Activated CD8-positive, alpha-beta memory T cell treated with anti-CD3 and anti-CD28 coated beads for 4 hours (primary cell): ENCODE results near the gene RASEF.

ENCODE experiments used
- DNase-seq, 2 donors: peaks; one replicate each; pipeline ENCODE4 v3.0.0-alpha.2; 2020; ENCODE audit warnings: low read depth in 2 of 2

RASEF gene

DNA sequence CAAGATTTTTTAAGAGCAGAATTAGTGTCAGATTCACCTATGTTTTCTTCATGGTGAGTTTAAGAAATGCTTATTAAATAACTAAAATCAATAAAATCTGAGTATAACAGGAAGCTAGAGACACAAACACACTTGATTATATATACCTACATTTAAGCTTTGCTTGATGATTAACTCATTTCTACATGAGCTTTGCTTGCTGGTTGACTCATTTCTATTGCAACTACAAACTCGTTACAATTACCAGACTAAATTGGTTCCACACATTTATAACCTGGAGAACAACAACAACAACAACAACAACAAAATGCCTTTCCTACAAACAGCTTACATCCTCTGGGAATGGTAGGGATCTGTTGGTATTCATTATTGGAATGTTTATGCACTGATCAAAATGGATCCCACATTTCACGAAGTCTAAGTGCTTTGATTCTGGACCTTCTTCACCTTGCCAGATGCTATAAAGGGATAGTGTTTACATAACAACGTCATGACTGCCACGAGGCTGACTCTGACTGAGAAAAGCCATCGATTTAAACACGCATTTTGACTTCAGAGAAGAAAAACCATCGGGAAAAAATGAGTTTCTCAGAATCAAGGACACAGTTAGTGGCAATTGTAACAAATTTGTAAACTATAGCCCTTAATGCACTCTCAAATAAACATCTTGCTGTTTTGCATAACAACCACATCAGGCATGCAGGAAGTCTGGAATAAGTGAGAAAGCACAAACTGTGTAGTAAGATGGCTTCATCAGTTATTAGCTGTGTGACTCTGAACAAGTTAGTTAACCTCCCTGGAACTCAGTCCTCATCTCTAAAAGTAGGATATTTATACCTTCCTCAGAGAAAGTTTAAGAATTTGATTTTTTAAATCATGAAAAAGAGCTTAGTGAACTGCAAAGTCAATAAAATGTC lies 49.8 kb downstream of the RASEF start:
- no peak for DNase-seq

DNA sequence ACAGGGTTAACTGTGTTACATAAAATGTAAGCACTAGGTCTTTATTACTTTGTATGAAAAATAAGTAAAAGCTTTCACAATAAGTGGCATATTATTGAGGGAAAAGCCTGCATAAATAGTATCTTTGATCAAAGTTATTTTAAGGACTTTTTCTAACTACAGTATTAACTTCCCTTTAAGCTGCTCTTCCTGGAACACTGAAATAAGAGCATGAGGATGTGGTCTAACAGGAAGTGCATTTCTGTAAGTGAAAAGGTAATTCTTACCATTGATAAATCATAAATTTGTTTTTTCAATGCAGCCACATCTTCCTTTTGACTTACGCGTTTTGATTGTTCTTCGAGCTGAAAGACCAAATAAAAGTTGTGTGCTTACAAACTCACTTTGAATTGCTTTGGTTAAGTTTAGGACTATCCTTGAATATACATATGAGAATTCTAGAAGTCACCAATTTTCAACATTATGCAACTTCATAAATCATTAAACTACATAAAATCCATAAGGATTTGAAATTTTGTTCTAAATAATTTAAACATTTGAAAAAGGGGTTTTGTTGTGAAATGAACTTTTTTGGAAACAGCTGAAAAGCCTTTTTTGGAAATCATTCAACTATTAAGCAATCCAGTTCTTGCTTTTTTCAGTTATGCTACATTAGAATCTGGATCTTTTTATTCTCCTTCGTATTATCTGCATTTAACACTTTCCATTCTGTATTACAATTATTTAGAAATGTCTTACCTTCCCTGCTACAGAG lies 50.6 kb downstream of the RASEF start:
- no peak for DNase-seq

DNA sequence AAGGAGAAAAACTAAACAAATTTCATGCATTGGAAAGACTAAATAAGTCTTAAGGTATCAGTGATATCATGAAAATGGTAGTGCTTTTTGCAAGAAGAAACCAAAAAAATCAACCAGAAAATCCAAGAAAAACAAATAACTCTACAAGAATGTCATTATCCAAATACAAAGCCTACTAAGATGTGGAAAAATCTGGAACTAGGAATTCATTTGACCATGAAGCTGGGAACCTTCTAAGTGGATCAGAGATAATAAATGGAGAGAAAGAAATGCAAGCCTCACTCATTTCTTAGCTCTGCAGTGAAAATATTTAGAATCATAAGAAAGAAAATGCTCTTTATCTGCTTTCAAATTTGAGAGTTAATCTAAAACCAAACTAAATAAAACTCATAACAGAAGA lies 51.3 kb downstream of the RASEF start:
- DNase-seq = no peak

DNA sequence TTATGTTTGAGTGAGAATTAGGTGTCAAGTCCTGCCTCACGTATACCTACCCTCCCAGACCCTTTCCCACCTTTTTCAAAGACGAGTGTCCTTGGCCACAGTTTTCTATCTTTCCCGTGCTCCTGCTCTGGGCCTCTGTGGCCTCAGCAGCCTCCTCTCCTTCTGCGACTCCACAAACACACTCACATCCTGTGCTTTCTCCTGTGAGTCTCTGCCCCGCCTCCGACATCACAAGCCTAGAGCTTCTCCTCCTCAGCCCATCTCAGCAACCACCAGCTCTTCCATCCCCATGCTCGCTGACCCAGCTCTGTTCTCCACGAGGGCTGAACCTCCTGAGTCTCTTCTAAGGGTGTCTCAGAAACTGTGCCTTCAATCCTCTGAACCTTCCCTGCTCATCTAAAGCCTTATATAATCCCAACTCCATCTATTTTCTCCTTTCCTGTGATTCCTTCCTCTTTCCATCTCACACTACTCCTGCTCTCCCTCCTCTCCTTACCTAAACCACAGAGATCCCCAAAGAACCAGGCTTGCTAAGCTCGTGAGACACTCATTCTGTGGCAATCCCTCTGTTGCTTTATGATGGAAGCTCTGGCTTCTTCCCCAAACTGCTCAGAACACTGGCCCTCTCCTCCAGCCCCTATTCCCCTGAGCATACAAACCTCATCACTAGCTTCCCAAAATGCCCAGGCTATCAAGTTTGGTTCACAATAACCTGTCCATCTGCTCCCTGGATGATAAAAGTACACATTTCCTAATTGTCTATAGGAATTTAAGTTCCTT lies 55.2 kb downstream of the RASEF start:
- DNase-seq = no peak

DNA sequence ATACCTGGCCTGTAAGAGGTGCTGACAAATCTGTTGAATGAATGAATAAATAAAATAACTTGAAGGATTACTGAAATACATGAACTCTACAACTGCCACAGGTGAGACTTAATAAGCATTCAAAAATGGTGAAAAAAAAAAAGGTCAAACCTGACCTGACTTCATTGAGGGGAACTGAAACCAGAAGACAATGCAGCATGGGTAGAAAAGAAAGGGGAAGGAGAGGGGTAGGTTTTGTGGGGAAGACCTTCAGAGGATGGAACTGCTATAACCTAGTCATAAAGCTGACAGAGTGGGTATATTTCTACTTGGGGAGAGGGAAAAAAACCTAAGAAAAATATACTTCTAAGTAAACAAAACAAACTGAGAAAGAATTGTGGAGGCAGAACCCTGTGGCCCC lies 56.6 kb downstream of the RASEF start:
- DNase-seq = no peak

DNA sequence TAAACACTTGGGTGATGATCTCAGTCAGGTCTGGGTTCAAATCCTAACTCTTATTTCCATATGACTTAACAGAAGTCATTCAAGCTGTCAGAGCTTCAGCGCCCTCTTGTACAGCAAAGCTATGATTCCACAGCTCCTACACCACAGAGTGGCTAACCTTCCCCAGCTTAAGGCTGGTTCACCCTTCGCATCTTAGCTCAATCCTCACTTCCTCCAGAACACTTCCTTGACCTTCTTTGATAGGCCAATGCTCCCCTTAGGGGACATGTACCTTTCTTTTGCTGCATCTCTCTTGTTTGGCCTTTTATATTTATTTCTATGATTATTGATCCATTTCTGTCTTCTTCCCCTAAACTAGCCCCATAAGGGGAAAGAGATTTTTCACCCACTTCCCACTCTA lies 57.0 kb downstream of the RASEF start:
- DNase-seq = no peak

DNA sequence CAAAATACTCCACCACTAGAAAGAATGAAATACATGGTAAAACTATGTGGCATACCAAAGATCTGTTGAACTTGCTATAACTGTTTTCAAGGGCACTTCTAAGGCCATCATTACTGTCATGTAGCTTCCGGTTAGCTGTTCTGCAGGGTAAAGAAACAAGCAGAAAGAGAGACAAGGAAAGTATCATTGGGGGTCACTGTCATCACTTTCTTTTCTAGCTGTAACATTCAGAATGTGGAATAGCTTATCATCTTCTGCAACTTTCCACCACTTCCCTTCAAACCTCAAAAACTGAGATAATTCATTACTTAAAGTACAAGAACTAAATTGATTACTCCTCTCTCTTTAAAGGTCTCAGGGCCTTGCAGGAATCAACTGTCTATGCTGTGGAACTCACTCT lies 57.6 kb downstream of the RASEF start:
- no peak for DNase-seq

DNA sequence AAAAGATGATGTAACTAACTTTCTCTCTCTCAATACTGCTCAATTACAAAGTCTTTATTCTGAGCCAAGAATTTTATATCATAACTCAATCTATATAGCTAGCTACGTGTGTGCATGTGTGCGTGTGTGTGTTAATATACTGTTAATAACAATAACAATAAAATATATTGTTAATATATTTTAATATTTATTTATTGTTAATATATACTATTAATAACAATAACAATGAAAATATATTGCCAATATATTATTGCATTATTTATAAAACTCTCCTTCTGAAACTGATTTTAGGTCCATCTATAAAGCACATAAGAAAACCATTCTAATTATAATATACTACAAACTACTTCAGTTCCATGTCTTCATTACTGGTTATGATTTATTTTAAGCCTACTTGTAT lies 60.6 kb downstream of the RASEF start:
- no peak for DNase-seq

DNA sequence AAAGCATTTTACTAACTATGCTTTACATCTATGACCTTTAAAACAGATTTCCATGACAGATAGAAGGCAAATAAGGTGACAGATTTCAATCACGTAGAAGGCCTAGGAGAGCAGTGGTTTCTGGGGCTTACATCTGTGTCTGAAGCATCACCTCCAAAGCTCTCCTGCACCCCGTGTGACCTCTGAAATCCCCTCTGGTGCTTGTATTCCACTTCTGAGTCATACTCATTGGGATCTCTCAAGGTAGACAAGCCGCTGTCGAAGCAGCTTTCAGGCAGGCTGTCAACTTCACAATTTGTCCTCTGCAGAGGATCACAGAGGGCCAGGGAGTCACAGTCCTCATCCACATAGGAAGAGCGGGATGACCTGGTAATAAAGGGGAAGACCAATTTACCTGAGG lies 62.2 kb downstream of the RASEF start:
- DNase-seq = no peak

DNA sequence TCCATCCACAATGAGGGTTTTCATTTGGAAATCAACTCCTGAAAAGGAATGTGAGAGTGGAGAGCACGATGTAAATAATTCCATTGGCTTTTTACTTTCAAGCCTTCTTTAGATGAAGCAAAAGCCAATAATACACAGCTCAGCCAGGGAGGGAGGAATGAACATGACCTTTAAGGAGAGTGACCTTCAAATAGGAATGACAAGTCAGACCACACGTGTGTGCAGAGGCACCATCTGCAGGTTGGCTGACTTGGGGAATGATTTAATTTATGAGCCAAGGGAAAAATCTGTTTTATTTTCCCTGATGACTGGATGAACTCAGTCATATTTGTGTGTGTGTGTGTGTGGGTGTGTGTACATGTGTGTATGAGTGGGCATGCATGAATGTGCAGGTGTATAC lies 64.5 kb downstream of the RASEF start:
- DNase-seq = no peak

DNA sequence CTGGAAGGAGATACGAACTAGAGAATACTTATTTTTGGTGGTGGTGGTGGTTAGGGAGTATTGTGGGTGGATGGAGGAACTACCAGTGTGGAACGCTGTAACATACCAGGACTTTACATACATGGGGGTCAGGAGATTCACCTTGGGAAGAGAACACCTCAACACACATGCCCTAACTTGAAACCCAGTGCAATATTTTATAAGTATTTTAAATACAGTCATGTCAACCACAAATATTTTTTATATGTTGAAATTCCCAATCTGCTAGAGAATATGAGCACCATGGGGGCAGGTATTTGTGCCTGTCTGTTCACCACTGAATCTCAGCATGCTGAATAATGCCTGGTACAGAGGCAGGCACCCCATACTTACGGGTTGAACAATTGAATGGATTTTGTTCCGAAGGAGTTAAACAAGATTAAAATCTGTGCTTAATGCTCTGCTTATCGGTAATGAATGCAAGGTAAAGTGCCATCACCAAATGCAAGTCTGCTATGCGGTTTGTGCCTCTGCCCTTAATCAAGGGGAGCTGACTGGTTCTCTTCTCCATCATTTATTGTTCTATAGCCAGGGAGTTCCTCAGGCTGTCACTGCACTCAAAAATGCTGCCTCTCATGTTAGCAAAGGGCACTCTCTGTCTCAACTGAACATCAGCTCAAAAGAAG lies 65.3 kb downstream of the RASEF start:
- DNase-seq = no peak

DNA sequence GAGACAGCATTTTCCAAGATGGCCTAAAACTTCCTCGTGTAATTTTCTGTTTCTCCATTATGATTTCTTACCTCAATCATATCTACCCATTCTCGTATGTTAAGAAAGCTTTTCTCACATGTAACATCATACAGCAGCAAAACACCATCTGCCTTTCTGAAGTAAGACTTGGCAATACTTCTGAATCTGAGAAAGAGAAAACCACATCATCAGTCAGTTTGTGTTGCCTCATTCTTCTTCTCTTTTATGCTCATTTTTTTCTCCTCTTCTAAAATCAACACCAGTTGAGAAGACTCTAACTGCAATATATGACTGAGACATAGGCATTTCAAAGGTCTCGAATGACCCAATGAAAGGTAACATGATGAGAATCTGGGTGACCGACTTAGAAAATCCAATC lies 66.0 kb downstream of the RASEF start:
- no peak for DNase-seq

DNA sequence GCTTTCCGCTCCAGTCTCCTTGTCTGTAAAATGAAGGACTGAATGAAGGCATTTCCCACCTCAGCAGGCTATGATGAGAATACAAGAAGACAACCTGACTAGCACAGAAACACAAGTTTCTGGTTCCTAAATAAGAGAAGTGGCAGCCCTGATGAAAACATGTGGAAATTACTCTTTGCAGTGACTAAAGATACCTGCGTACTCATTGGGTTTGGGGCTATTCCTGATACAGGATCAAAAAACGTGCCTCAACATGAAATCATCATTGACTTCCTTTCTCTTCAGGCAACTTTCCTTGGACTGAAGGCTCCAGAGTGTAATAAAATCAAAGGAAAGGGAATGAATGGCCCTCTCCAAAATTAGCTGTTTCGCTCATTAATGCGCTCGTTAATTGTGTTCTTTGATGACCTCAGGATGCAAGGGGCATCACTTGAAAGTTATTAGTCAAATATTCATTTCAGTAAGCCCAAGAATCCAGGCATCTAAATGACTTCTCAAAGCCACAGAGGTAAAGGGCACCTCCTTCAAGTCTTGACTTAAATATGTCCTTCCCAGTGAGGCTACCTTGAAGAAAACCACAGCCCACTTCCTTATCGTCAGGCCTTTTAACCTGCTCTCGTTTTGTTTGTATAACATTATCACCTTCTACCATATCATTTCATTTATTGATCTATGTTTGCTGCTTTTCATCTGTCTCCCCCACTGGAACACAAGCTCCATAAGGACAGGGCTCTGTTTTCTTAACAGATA lies 68.9 kb downstream of the RASEF start:
- DNase-seq = no peak

DNA sequence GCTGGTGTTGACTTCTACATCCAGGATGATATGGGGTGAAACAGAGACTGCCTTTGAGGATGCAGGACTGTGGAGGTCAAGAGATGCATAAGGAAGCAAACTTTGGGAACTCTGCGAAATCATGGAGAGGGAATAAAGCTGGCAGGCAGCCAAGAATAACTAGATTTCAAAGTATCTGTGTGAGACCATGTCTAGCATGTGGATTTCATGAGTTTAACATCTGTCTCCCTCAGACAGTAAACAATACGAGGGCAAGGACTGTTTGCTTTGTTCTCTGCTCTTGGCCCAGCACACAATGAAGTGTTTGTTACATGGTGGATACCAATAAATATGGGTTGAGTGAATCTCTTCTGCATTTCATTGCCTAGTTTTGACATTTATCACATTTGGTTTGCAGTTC lies 71.3 kb downstream of the RASEF start:
- DNase-seq = no peak

DNA sequence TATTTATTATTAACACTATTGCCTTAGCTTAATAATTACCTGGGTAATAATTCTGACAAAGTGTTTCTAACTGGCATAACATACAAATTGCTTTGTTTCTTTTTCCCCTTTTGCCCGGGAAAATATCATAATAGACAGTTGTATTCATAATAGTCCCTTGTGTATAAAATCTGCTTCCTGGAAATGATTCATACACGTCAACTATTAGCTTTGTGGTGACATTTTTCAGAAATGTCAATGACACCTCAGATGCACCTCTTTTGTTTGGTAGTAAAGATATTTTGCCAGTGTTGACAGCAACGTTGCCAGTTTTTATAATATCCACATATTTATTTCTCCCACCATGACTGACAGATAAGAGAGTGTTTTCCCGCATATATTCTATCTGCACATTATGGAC lies 73.0 kb downstream of the RASEF start:
- no peak for DNase-seq

DNA sequence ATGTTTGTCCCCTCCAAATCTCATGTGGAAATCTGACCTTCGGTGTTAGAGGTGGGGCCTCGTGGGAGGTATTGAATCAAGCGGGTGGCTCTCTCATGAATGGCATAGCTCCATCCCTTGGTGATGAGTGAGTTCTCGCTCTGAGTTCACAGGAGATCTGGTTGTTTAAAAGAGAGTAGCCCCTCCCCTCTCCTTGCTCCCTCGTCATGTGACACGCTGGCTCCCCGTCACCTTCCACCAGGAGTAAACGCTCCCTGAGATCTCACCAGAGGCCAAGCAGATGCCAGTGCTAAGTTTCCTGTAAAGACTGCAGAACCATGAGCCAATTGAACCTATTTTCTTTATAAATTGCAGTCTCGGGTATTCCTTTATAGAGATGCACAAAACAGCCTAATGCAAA lies 74.5 kb downstream of the RASEF start:
- no peak for DNase-seq

DNA sequence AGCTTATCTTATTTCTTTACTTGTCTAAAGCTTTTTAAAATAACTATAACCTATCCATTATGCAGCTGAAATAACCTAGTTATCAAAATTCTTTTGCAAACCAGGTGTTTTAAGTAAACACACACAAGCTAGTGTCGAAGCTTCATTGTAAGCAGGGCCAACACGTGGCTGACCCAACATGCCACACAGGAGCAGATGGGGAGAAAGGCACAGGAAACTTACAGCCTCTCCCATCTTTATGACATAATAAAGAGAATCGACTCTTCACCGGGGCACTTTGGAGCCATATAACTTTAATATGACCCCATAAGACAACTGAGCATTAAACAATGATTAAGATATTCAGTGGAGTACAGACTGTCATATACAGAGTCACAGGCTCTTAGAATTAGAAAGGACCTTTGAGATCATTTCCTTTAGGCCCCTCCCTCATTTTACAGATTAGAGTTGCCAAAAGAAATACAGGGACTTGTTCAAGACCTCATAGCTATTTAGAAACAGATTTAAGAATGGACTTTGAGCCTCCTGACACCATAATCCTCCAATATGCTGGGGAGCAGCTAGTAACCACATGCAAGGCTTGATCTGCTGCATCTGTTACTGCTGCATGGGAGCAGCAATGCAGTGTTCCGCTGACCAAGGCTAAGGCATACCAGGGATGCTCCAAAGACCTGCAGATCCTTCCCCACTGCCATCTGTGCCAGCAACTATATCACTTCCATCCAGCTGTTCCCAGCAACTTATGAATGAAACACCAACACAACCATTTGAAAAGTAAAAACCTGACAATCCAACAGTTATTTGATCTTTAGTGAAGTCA lies 75.4 kb downstream of the RASEF start:
- no peak for DNase-seq

DNA sequence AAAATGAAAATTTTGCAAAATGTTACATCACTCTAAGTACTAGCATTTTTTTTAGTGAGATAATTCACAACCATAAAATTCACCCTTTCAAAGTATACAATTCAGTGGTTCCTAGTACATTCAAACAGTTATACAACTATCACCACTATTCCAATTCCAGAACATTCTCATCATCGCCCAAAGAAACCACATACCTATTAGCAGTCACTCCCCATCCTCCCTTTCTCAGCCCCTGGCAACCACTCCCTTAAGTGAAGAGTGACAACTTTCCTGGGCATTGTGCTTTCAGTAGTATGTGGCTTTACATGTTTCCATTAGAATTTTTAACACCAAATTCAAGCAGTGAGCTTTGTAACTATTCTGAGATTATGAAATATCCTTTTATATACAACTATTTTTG lies 81.4 kb downstream of the RASEF start:
- DNase-seq = no peak

DNA sequence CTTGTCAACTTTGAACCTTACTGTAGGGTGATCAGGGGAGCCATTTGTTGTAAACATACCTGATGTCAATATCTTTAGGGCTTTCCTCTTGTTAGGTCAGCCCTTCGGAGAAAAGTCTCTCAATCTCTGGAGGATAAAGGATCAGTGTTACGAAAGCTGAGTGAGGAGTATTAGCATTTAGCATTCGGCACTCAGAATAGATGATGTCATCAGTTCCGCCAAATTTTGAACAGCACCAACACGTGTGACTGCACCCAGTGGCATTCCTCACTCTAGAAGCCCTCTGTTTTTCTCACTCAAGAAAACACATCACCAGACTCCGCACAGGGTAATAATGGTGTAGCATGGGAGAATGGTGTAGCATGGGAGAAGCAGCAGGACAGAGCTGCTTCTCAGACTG lies 87.8 kb downstream of the RASEF start:
- no peak for DNase-seq

DNA sequence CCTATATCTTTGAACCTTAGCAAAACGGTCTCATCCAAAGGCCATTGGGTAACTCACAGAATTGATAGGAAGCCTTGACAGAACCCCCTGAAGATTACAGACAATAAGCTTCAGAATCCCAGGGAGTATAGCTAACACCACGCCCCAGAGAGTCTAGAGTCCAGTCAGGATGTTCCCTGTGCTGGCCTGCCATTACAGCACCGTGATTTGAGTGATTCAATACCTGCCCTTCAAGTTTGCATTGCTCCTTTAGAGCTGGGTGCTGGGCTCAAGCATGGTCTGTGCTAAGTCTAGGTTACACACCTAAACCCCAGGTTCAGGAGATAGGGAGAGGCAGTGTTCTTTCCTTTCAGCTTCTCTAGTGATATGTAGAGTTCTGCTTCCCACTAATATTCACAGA lies 90.5 kb downstream of the RASEF start:
- no peak for DNase-seq
